K562 (cell line): Measurements from ENCODE around the gene GPR15. TPM values are rescaled to one million over a fixed set of nuclear protein-coding genes. Genes with fewer than 3 reads are reported as not detected.

Experiments
- ATAC-seq: fragments of 200-7000 bp; cut with Tn5 transposase; 3 replicates; pipeline ENCODE4 v1.9.1; 2020; ENCODE audit warnings: moderate library complexity
- BruUV-seq: library from RNA; stranded (reverse); fragments of 400-500 nt; replicated peaks from 2 replicates; lab custom pipeline; 2021; lab: Mats Ljungman, UMichigan
- CTCF ChIA-PET: fragments of 300-600 bp; formaldehyde crosslinking; extraction: SDS; loops from one replicate; lab custom pipeline; 2021; ENCODE audit warnings: low intra/inter-chr PET ratio; lab: Yijun Ruan, JAX
- POLR2A ChIA-PET: fragments of 300-600, 350-650 bp; sonication (Branson Sonifier 250); formaldehyde crosslinking; extraction: SDS; loops from one replicate; lab custom pipeline; 2021; ENCODE audit warnings: antibody characterized with exemption, inconsistent platforms; lab: Yijun Ruan, JAX
- DNase-seq, 4 experiments: peaks; one replicate each; pipeline versions ENCODE4 v3.0.0 to v3.0.0-alpha.2; 2011 to 2018; ENCODE audit warnings: low spot score in 3 of 4, mixed read lengths in 3 of 4; ENCODE audit errors: extremely low read depth in 1 of 4
- FAIRE-seq: peaks from 2 replicates; lab custom pipeline; 2011; peaks lifted over from hg19 to GRCh38; lab: Jason Lieb, UNC
- H2AFZ ChIP-seq: 2 replicates; pipeline ENCODE4 v1.6.0; 2011; ENCODE audit warnings: low read depth, low read length, control low read depth, inconsistent platforms
- H3K27ac ChIP-seq: fragments of 200-600 bp; 3 replicates; pipeline ENCODE4 v1.8.0; 2011; ENCODE audit warnings: low read depth, mild to moderate bottlenecking, control low read depth, inconsistent platforms, low read length, moderate library complexity, mixed read lengths; ENCODE audit errors: extremely low read depth
- H3K27me3 ChIP-seq, 2 experiments: fragments of 300-600 bp in 1 of 2; 2 replicates in 1 of 2; 3 replicates in 1 of 2; pipeline versions ENCODE4 v1.6.0 to v1.8.0; 2011; ENCODE audit warnings: inconsistent platforms in 2 of 2, low read length in 2 of 2, mild to moderate bottlenecking in 1 of 2, mixed read lengths in 1 of 2, moderate library complexity in 1 of 2; ENCODE audit not compliant: control insufficient read depth in 2 of 2, insufficient read depth in 2 of 2
- H3K36me3 ChIP-seq: fragments of 300-600 bp; 3 replicates; pipeline ENCODE4 v1.8.0; 2011; ENCODE audit warnings: mild to moderate bottlenecking, low read length, inconsistent platforms; ENCODE audit not compliant: control insufficient read depth, insufficient read depth
- H3K4me1 ChIP-seq, 2 experiments: fragments of 200-600 bp in 1 of 2; replicated peaks in 1 of 2; 2 replicates in 1 of 2; 3 replicates in 1 of 2; pipeline versions ENCODE4 v1.5.1 to v1.8.0; 2011; ENCODE audit warnings: inconsistent platforms in 2 of 2, low read length in 2 of 2, mild to moderate bottlenecking in 1 of 2, mixed read lengths in 1 of 2, moderate library complexity in 1 of 2; ENCODE audit not compliant: control insufficient read depth in 2 of 2, insufficient read depth in 2 of 2
- H3K4me2 ChIP-seq: 2 replicates; pipeline ENCODE4 v1.6.1; 2011; ENCODE audit warnings: low read length, control low read depth, inconsistent platforms, mixed read lengths; ENCODE audit not compliant: insufficient read depth
- H3K4me3 ChIP-seq: fragments of 200-600 bp; sonication (generic), shearing (Covaris generic); 2 replicates; pipeline ENCODE4 v1.5.1; 2016; ENCODE audit warnings: control low read depth, inconsistent platforms
- H3K79me2 ChIP-seq: fragments of 200-600 bp; 3 replicates; pipeline ENCODE4 v1.8.0; 2011; ENCODE audit warnings: low read length, inconsistent platforms; ENCODE audit not compliant: control insufficient read depth, insufficient read depth
- H3K9ac ChIP-seq, 2 experiments: 2 replicates each; pipeline versions ENCODE4 v1.6.0 to v1.6.1; 2011; ENCODE audit warnings: low read depth in 2 of 2, low read length in 2 of 2, control low read depth in 1 of 2, inconsistent platforms in 1 of 2, mild to moderate bottlenecking in 1 of 2, mixed read lengths in 1 of 2; ENCODE audit not compliant: insufficient read depth in 1 of 2
- H3K9me1 ChIP-seq: one replicate; pipeline ENCODE4 v1.6.0; 2011; ENCODE audit warnings: inconsistent platforms, mild to moderate bottlenecking, low read length, moderate library complexity; ENCODE audit not compliant: control insufficient read depth, insufficient read depth
- H3K9me3 ChIP-seq: replicated peaks from 2 replicates; pipeline ENCODE4 v1.5.1; 2011; ENCODE audit warnings: low read depth, low read length, inconsistent platforms; ENCODE audit not compliant: control insufficient read depth, insufficient read depth
- H4K20me1 ChIP-seq: replicated peaks from 2 replicates; pipeline ENCODE4 v1.6.1; 2011; ENCODE audit warnings: low read length, inconsistent platforms, mixed read lengths; ENCODE audit not compliant: control insufficient read depth, insufficient read depth
- CHCHD3 ChIP-seq: fragments of 250-450 bp; sonication (Bioruptor Pico); IDR thresholded peaks from 2 replicates; pipeline ENCODE4 v2.1.2; 2022; ENCODE audit warnings: mild to moderate bottlenecking
- NR4A1 ChIP-seq, 2 experiments: fragments of 250-450 bp in 1 of 2; fragments of 450-650 bp in 1 of 2; sonication (Bioruptor Pico) in 1 of 2; IDR thresholded peaks; 2 replicates each; pipeline versions ENCODE4 v1.4.0 to v1.6.1; 2016 to 2020; ENCODE audit warnings: mild to moderate bottlenecking in 2 of 2, missing compliant biosample characterization in 1 of 2, missing genetic modification characterization in 1 of 2, moderate library complexity in 1 of 2
- TBL1XR1 ChIP-seq, 2 experiments: IDR thresholded peaks; 2 replicates each; pipeline ENCODE4 v1.6.1; 2012; ENCODE audit warnings: improper control_type of control experiment in 2 of 2, low read length in 2 of 2, mild to moderate bottlenecking in 1 of 2
- ZNF707 ChIP-seq: fragments of 250-450 bp; sonication (Bioruptor Pico); conservative IDR thresholded peaks from 2 replicates; pipeline ENCODE4 v1.8.0; 2022; ENCODE audit warnings: inconsistent platforms, mild to moderate bottlenecking, moderate library complexity
- WGBS: fragments of 100-300 bp; shearing (Covaris generic); methylation state at CpG from one replicate; pipeline ENCODE4 v1.1.6; 2016; ENCODE audit warnings: low coverage, mixed read lengths; ENCODE audit not compliant: insufficient coverage; ENCODE audit errors: missing lambda C conversion rate; 5-methylcytosine and 5-hydroxymethylcytosine counted together
- in situ Hi-C: fragments of 300-500 bp; cut with MboI; formaldehyde crosslinking; loops from 4 replicates; pipeline ENCODE4 v1.15.0; 2018; ENCODE audit warnings: inconsistent platforms, mixed read lengths
- intact Hi-C: fragments of 100-400 bp; cut with micrococcal nuclease; formaldehyde crosslinking; loops from 2 replicates; pipeline ENCODE4 v1.14.2; 2022
- polyA plus RNA-seq, 8 experiments: library from polyadenylated mRNA; depleted of rRNA in 4 of 8; stranded (reverse) in 5 of 8; unstranded in 3 of 8; fragments of >200 nt; fragmentation: Nextera tagmentation in 2 of 8; fragmentation: Illumina TruSeq in 1 of 8; extraction: Ambion mirVana in 2 of 8; extraction: Trizol in 1 of 8; gene quantifications; 2 replicates each; pipeline versions ENCODE4 v1.2.1 to v1.2.3, GENCODE V29; 2011 to 2014; ENCODE audit warnings: inconsistent platforms in 1 of 8, missing spikeins in 1 of 8
- total RNA-seq, 7 experiments: library from RNA; depleted of rRNA in 6 of 7; stranded (reverse); fragments of >200 nt in 6 of 7; fragmentation: Illumina TruSeq in 2 of 7; extraction: Trizol in 2 of 7; gene quantifications; 2 replicates each; pipeline versions ENCODE4 v1.2.1 to v1.2.3, GENCODE V29; 2011 to 2021; ENCODE audit warnings: low replicate concordance in 1 of 7
- TF ChIP-seq, protein P1 (sequence below): fragments of 250-450 bp; sonication (Bioruptor Pico); IDR thresholded peaks from 2 replicates; pipeline ENCODE4 v1.4.0; 2020; ENCODE audit warnings: mild to moderate bottlenecking, moderate library complexity
- TF ChIP-seq, protein P2 (sequence below): fragments of 200-600 bp; sonication (generic); IDR thresholded peaks from one replicate; pipeline ENCODE4 v1.6.1; 2012; ENCODE audit warnings: mild to moderate bottlenecking, low read depth, low read length, inconsistent platforms

Gene GPR15
- total and polyA plus RNA-seq, 9 of the 15 experiments (the other 6 are each of a cell fraction or from before 2014, with no cell fraction given): 0.13 TPM; not detected in 8

DNA sequence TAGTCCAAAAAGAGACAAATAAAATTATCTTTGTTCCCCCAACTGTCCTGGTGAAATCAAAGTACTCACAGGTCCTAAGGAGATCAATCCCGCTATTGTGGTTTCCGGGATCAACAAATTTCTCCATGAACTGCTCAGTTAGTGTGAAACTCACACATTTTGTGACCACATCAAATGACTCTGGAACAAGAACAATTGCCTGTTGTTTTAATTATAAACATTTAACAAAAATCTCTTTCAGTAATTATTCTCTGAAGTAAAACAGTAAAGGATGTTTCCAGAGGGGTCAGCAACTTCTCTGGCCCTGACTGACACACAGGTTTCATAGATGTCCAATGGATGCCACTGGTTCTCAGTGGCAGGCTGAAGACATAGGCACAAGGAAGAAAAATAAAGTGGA is 13.0 kb upstream of the GPR15 start:
- intact Hi-C loops (no loop called here), in situ Hi-C loops (no loop called here)
- Histone ChIP-seq H3K4me3 (no peak overlapping the region), H3K36me3 (peaks cover 54% of the 10 kb centered on the region; the same call in 2 of the 3 replicates), H3K27ac (no peak overlapping the region), H3K79me2 (peaks cover 36% of the 10 kb centered on the region), H4K20me1 (no peaks in the 10 kb centered on the region), H3K4me2 (no peak overlapping the region), H3K9me1 (no peaks in the 10 kb centered on the region), H3K9ac (no peak overlapping the region), H3K27me3 (no peaks in the 10 kb centered on the region), H2AFZ (no peak overlapping the region), H3K9me3 (no peaks in the 10 kb centered on the region), H3K4me1 (peaks cover 0 to 7% of the 10 kb centered on the region in 2 experiments; a peak in 2 of 5 replicates)
- ChIA-PET CTCF (interaction anchor here (0.6 kb wide), 1 partner anchor 336 kb away, joined by 3 read pairs; no protein-coding TSS in a partner anchor), POLR2A (no interaction called here)
- 91% methylated on average over 2 of the region's 2 CpGs for WGBS
- BruUV-seq: no TSS peak
- DNase-seq: no peak
- ATAC-seq: no peak
- no peak for FAIRE-seq
- TF ChIP-seq CHCHD3: no peak
- no peak for TF ChIP-seq NR4A1 (CRISPR knock-in tag; IDR thresholded peaks at IDR 0.05)
- no peak for TF ChIP-seq NR4A1 (tag; IDR thresholded peaks at IDR 0.05)
- no peak for TF ChIP-seq TBL1XR1 (IDR thresholded peaks at IDR 0.05; ENCODE audit: low read length in 2 of 2)
- TF ChIP-seq, protein P1, sequence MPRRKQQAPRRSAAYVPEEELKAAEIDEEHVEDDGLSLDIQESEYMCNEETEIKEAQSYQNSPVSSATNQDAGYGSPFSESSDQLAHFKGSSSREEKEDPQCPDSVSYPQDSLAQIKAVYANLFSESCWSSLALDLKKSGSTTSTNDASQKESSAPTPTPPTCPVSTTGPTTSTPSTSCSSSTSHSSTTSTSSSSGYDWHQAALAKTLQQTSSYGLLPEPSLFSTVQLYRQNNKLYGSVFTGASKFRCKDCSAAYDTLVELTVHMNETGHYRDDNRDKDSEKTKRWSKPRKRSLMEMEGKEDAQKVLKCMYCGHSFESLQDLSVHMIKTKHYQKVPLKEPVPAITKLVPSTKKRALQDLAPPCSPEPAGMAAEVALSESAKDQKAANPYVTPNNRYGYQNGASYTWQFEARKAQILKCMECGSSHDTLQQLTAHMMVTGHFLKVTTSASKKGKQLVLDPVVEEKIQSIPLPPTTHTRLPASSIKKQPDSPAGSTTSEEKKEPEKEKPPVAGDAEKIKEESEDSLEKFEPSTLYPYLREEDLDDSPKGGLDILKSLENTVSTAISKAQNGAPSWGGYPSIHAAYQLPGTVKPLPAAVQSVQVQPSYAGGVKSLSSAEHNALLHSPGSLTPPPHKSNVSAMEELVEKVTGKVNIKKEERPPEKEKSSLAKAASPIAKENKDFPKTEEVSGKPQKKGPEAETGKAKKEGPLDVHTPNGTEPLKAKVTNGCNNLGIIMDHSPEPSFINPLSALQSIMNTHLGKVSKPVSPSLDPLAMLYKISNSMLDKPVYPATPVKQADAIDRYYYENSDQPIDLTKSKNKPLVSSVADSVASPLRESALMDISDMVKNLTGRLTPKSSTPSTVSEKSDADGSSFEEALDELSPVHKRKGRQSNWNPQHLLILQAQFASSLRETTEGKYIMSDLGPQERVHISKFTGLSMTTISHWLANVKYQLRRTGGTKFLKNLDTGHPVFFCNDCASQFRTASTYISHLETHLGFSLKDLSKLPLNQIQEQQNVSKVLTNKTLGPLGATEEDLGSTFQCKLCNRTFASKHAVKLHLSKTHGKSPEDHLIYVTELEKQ: no peak
- TF ChIP-seq ZNF707 (CRISPR knock-in tag): no peak
- TF ChIP-seq, protein P2, sequence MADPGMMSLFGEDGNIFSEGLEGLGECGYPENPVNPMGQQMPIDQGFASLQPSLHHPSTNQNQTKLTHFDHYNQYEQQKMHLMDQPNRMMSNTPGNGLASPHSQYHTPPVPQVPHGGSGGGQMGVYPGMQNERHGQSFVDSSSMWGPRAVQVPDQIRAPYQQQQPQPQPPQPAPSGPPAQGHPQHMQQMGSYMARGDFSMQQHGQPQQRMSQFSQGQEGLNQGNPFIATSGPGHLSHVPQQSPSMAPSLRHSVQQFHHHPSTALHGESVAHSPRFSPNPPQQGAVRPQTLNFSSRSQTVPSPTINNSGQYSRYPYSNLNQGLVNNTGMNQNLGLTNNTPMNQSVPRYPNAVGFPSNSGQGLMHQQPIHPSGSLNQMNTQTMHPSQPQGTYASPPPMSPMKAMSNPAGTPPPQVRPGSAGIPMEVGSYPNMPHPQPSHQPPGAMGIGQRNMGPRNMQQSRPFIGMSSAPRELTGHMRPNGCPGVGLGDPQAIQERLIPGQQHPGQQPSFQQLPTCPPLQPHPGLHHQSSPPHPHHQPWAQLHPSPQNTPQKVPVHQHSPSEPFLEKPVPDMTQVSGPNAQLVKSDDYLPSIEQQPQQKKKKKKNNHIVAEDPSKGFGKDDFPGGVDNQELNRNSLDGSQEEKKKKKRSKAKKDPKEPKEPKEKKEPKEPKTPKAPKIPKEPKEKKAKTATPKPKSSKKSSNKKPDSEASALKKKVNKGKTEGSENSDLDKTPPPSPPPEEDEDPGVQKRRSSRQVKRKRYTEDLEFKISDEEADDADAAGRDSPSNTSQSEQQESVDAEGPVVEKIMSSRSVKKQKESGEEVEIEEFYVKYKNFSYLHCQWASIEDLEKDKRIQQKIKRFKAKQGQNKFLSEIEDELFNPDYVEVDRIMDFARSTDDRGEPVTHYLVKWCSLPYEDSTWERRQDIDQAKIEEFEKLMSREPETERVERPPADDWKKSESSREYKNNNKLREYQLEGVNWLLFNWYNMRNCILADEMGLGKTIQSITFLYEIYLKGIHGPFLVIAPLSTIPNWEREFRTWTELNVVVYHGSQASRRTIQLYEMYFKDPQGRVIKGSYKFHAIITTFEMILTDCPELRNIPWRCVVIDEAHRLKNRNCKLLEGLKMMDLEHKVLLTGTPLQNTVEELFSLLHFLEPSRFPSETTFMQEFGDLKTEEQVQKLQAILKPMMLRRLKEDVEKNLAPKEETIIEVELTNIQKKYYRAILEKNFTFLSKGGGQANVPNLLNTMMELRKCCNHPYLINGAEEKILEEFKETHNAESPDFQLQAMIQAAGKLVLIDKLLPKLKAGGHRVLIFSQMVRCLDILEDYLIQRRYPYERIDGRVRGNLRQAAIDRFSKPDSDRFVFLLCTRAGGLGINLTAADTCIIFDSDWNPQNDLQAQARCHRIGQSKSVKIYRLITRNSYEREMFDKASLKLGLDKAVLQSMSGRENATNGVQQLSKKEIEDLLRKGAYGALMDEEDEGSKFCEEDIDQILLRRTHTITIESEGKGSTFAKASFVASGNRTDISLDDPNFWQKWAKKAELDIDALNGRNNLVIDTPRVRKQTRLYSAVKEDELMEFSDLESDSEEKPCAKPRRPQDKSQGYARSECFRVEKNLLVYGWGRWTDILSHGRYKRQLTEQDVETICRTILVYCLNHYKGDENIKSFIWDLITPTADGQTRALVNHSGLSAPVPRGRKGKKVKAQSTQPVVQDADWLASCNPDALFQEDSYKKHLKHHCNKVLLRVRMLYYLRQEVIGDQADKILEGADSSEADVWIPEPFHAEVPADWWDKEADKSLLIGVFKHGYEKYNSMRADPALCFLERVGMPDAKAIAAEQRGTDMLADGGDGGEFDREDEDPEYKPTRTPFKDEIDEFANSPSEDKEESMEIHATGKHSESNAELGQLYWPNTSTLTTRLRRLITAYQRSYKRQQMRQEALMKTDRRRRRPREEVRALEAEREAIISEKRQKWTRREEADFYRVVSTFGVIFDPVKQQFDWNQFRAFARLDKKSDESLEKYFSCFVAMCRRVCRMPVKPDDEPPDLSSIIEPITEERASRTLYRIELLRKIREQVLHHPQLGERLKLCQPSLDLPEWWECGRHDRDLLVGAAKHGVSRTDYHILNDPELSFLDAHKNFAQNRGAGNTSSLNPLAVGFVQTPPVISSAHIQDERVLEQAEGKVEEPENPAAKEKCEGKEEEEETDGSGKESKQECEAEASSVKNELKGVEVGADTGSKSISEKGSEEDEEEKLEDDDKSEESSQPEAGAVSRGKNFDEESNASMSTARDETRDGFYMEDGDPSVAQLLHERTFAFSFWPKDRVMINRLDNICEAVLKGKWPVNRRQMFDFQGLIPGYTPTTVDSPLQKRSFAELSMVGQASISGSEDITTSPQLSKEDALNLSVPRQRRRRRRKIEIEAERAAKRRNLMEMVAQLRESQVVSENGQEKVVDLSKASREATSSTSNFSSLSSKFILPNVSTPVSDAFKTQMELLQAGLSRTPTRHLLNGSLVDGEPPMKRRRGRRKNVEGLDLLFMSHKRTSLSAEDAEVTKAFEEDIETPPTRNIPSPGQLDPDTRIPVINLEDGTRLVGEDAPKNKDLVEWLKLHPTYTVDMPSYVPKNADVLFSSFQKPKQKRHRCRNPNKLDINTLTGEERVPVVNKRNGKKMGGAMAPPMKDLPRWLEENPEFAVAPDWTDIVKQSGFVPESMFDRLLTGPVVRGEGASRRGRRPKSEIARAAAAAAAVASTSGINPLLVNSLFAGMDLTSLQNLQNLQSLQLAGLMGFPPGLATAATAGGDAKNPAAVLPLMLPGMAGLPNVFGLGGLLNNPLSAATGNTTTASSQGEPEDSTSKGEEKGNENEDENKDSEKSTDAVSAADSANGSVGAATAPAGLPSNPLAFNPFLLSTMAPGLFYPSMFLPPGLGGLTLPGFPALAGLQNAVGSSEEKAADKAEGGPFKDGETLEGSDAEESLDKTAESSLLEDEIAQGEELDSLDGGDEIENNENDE: no peak
